K562 (cell line): ENCODE measurements around the gene PNPLA8. TPM values are rescaled to one million over a fixed set of nuclear protein-coding genes. Genes with fewer than 3 reads are reported as not detected.

Source experiments
- ATAC-seq: fragments of 200-7000 bp; cut with Tn5 transposase; 3 replicates; pipeline ENCODE4 v1.9.1; 2020; ENCODE audit warnings: moderate library complexity
- BruUV-seq: library from RNA; stranded (reverse); fragments of 400-500 nt; replicated peaks from 2 replicates; lab custom pipeline; 2021; lab: Mats Ljungman, UMichigan
- CTCF ChIA-PET: fragments of 300-600 bp; formaldehyde crosslinking; extraction: SDS; loops from one replicate; lab custom pipeline; 2021; ENCODE audit warnings: low intra/inter-chr PET ratio; lab: Yijun Ruan, JAX
- POLR2A ChIA-PET: fragments of 300-600, 350-650 bp; sonication (Branson Sonifier 250); formaldehyde crosslinking; extraction: SDS; loops from one replicate; lab custom pipeline; 2021; ENCODE audit warnings: antibody characterized with exemption, inconsistent platforms; lab: Yijun Ruan, JAX
- DNase-seq, 4 experiments: peaks; one replicate each; pipeline versions ENCODE4 v3.0.0 to v3.0.0-alpha.2; 2011 to 2018; ENCODE audit warnings: low spot score in 3 of 4, mixed read lengths in 3 of 4; ENCODE audit errors: extremely low read depth in 1 of 4
- FAIRE-seq: peaks from 2 replicates; lab custom pipeline; 2011; peaks lifted over from hg19 to GRCh38; lab: Jason Lieb, UNC
- H2AFZ ChIP-seq: 2 replicates; pipeline ENCODE4 v1.6.0; 2011; ENCODE audit warnings: low read depth, low read length, control low read depth, inconsistent platforms
- H3K27ac ChIP-seq: fragments of 200-600 bp; 3 replicates; pipeline ENCODE4 v1.8.0; 2011; ENCODE audit warnings: low read depth, mild to moderate bottlenecking, control low read depth, inconsistent platforms, low read length, moderate library complexity, mixed read lengths; ENCODE audit errors: extremely low read depth
- H3K27me3 ChIP-seq, 2 experiments: fragments of 300-600 bp in 1 of 2; 2 replicates in 1 of 2; 3 replicates in 1 of 2; pipeline versions ENCODE4 v1.6.0 to v1.8.0; 2011; ENCODE audit warnings: inconsistent platforms in 2 of 2, low read length in 2 of 2, mild to moderate bottlenecking in 1 of 2, mixed read lengths in 1 of 2, moderate library complexity in 1 of 2; ENCODE audit not compliant: control insufficient read depth in 2 of 2, insufficient read depth in 2 of 2
- H3K36me3 ChIP-seq: fragments of 300-600 bp; 3 replicates; pipeline ENCODE4 v1.8.0; 2011; ENCODE audit warnings: mild to moderate bottlenecking, low read length, inconsistent platforms; ENCODE audit not compliant: control insufficient read depth, insufficient read depth
- H3K4me1 ChIP-seq, 2 experiments: fragments of 200-600 bp in 1 of 2; replicated peaks in 1 of 2; 2 replicates in 1 of 2; 3 replicates in 1 of 2; pipeline versions ENCODE4 v1.5.1 to v1.8.0; 2011; ENCODE audit warnings: inconsistent platforms in 2 of 2, low read length in 2 of 2, mild to moderate bottlenecking in 1 of 2, mixed read lengths in 1 of 2, moderate library complexity in 1 of 2; ENCODE audit not compliant: control insufficient read depth in 2 of 2, insufficient read depth in 2 of 2
- H3K4me2 ChIP-seq: 2 replicates; pipeline ENCODE4 v1.6.1; 2011; ENCODE audit warnings: low read length, control low read depth, inconsistent platforms, mixed read lengths; ENCODE audit not compliant: insufficient read depth
- H3K4me3 ChIP-seq: fragments of 200-600 bp; sonication (generic), shearing (Covaris generic); 2 replicates; pipeline ENCODE4 v1.5.1; 2016; ENCODE audit warnings: control low read depth, inconsistent platforms
- H3K79me2 ChIP-seq: fragments of 200-600 bp; 3 replicates; pipeline ENCODE4 v1.8.0; 2011; ENCODE audit warnings: low read length, inconsistent platforms; ENCODE audit not compliant: control insufficient read depth, insufficient read depth
- H3K9ac ChIP-seq, 2 experiments: 2 replicates each; pipeline versions ENCODE4 v1.6.0 to v1.6.1; 2011; ENCODE audit warnings: low read depth in 2 of 2, low read length in 2 of 2, control low read depth in 1 of 2, inconsistent platforms in 1 of 2, mild to moderate bottlenecking in 1 of 2, mixed read lengths in 1 of 2; ENCODE audit not compliant: insufficient read depth in 1 of 2
- H3K9me1 ChIP-seq: one replicate; pipeline ENCODE4 v1.6.0; 2011; ENCODE audit warnings: inconsistent platforms, mild to moderate bottlenecking, low read length, moderate library complexity; ENCODE audit not compliant: control insufficient read depth, insufficient read depth
- H3K9me3 ChIP-seq: replicated peaks from 2 replicates; pipeline ENCODE4 v1.5.1; 2011; ENCODE audit warnings: low read depth, low read length, inconsistent platforms; ENCODE audit not compliant: control insufficient read depth, insufficient read depth
- H4K20me1 ChIP-seq: replicated peaks from 2 replicates; pipeline ENCODE4 v1.6.1; 2011; ENCODE audit warnings: low read length, inconsistent platforms, mixed read lengths; ENCODE audit not compliant: control insufficient read depth, insufficient read depth
- ARID1B ChIP-seq: fragments of 450-650 bp; IDR thresholded peaks from 2 replicates; pipeline ENCODE4 v1.6.1; 2016; ENCODE audit warnings: antibody characterized with exemption, mild to moderate bottlenecking, inconsistent platforms
- CHD1 ChIP-seq: fragments of 200-600 bp; sonication (generic); IDR thresholded peaks from one replicate; pipeline ENCODE4 v1.6.1; 2012; ENCODE audit warnings: mild to moderate bottlenecking, moderate library complexity, low read length, inconsistent platforms
- CTCF ChIP-seq, 3 experiments: IDR thresholded peaks in 2 of 3; conservative IDR thresholded peaks in 1 of 3; 2 replicates each; pipeline ENCODE4 v1.5.1; 2011 to 2012; ENCODE audit warnings: low read length in 3 of 3, mild to moderate bottlenecking in 3 of 3, control low read depth in 2 of 3, improper control_type of control experiment in 1 of 3, inconsistent platforms in 1 of 3, low read depth in 1 of 3, mixed read lengths in 1 of 3, moderate library complexity in 1 of 3; ENCODE audit not compliant: insufficient read depth in 2 of 3
- ETV5 ChIP-seq: sonication (generic); formaldehyde crosslinking; IDR thresholded peaks from 2 replicates; pipeline ENCODE4 v1.4.0; 2020; ENCODE audit warnings: low read depth, mild to moderate bottlenecking, missing genetic modification reagents
- SMARCE1 ChIP-seq: fragments of 450-650 bp; IDR thresholded peaks from 2 replicates; pipeline ENCODE4 v1.7.1; 2016; ENCODE audit warnings: mild to moderate bottlenecking
- WGBS: fragments of 100-300 bp; shearing (Covaris generic); methylation state at CpG from one replicate; pipeline ENCODE4 v1.1.6; 2016; ENCODE audit warnings: low coverage, mixed read lengths; ENCODE audit not compliant: insufficient coverage; ENCODE audit errors: missing lambda C conversion rate; 5-methylcytosine and 5-hydroxymethylcytosine counted together
- in situ Hi-C: fragments of 300-500 bp; cut with MboI; formaldehyde crosslinking; loops from 4 replicates; pipeline ENCODE4 v1.15.0; 2018; ENCODE audit warnings: inconsistent platforms, mixed read lengths
- intact Hi-C: fragments of 100-400 bp; cut with micrococcal nuclease; formaldehyde crosslinking; loops from 2 replicates; pipeline ENCODE4 v1.14.2; 2022
- polyA plus RNA-seq, 8 experiments: library from polyadenylated mRNA; depleted of rRNA in 4 of 8; stranded (reverse) in 5 of 8; unstranded in 3 of 8; fragments of >200 nt; fragmentation: Nextera tagmentation in 2 of 8; fragmentation: Illumina TruSeq in 1 of 8; extraction: Ambion mirVana in 2 of 8; extraction: Trizol in 1 of 8; gene quantifications; 2 replicates each; pipeline versions ENCODE4 v1.2.1 to v1.2.3, GENCODE V29; 2011 to 2014; ENCODE audit warnings: inconsistent platforms in 1 of 8, missing spikeins in 1 of 8
- total RNA-seq, 7 experiments: library from RNA; depleted of rRNA in 6 of 7; stranded (reverse); fragments of >200 nt in 6 of 7; fragmentation: Illumina TruSeq in 2 of 7; extraction: Trizol in 2 of 7; gene quantifications; 2 replicates each; pipeline versions ENCODE4 v1.2.1 to v1.2.3, GENCODE V29; 2011 to 2021; ENCODE audit warnings: low replicate concordance in 1 of 7
- TF ChIP-seq, protein P1 (sequence below): fragments of 450-650 bp; IDR thresholded peaks from 2 replicates; pipeline ENCODE4 v1.6.1; 2016; ENCODE audit warnings: low read depth, mild to moderate bottlenecking, moderate library complexity

Gene PNPLA8
- total and polyA plus RNA-seq, 9 of the 15 experiments (the other 6 are each of a cell fraction or from before 2014, with no cell fraction given), result 12.8 to 27.6 (median 16.3) TPM

DNA sequence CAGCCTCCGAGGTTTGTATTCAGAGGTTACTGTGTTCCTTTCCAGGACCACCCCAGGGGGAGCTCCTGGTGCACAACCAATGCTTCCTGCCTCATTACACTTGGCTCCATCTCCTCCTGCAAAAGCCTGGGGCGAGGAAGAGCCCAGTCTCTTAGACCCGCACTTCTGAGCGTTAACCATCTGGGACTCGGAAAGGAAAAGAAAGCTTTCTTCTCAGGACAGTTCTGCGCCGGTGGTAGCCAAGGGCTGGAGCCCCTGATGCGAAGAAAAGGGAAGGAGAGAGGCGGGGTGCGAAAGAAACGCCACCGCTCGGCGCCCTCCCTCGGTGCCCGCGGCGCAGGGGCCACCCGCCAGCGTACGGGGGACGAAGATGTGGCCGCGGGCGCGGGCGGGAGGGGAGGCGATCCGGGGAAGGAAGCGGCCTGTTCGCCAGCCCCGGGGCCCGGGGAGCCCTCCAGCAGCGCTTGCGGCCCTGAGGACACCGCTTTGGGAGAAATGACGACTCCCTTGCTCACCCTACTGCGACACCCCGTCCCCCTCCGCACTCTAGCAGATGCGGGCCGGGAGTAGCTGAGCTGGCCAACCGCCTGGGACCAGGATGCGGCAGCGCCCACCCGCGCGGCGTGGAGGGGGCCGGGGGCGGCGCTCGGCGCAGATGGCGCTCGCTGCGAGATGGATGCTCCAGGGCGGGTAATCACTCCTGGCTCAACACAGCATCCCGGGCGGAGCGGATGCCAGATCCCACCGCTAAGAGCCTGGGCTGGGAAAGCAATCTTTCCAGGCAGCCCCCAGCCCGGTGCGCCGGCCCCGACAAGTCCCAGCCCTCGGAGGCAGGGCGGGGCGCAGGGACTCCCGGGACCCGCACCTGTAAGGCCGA lies 71.0 kb downstream of the PNPLA8 start:
- Histone ChIP-seq H3K79me2 (no peaks in the 10 kb centered on the region), H3K4me3 (no peak overlapping the region), H3K9me3 (no peaks in the 10 kb centered on the region), H3K27ac (no peak overlapping the region), H2AFZ (no peak overlapping the region), H3K4me2 (no peak overlapping the region), H3K9me1 (no peaks in the 10 kb centered on the region), H3K9ac (no peak overlapping the region), H3K27me3 (peaks cover 33 to 44% of the 10 kb centered on the region in 2 experiments), H4K20me1 (no peaks in the 10 kb centered on the region), H3K36me3 (no peaks in the 10 kb centered on the region), H3K4me1 (peaks cover 0 to 20% of the 10 kb centered on the region in 2 experiments; a peak in 2 of 5 replicates)
- ChIA-PET CTCF (no interaction called here), POLR2A (interaction anchor here (0.6 to 1.4 kb wide), 4 partner anchors 9 to 271 kb away, joined by 3 to 5 read pairs (median 4); partner anchors contain the start of genes DNAJB9 and THAP5)
- 33% methylated on average over 47 of the region's 72 CpGs for WGBS
- ATAC-seq (no peak; the same call in 2 of the 3 replicates), FAIRE-seq (no peak), DNase-seq (no peak)
- intact Hi-C loops, result no loop called here
- TF ChIP-seq ARID1B (no peak), SMARCE1 (no peak), ETV5 (CRISPR knock-in tag) (no peak), CHD1 (peak; percentile 17), CTCF (IDR thresholded peaks at IDR 0.05 in 2 of 3, conservative IDR thresholded peaks at IDR 0.05 in 1 of 3; ENCODE audit: insufficient read depth in 2 of 3, low read depth in 1 of 3, low read length in 3 of 3) (0 out of 6 replicates have a peak, but pooled peaks of 1 of the 3 experiments have one; percentile 4)
- TF ChIP-seq, protein P1, sequence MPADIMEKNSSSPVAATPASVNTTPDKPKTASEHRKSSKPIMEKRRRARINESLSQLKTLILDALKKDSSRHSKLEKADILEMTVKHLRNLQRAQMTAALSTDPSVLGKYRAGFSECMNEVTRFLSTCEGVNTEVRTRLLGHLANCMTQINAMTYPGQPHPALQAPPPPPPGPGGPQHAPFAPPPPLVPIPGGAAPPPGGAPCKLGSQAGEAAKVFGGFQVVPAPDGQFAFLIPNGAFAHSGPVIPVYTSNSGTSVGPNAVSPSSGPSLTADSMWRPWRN, result no peak
- BruUV-seq, result no TSS peak
- in situ Hi-C loops, result no loop called here
